OCI-LY3 (cell line): ENCODE data around the gene KIF20B.
"Not testable (repeated sequence)": the region's sequence is repeated elsewhere in the genome, so short reads cannot be mapped to it uniquely, and the experiment has no call there.

ENCODE experiments used
- H2AFZ ChIP-seq: fragments of 200-600, 300-600 bp; shearing (Covaris generic); 2 replicates; pipeline ENCODE4 v1.6.0; 2014; ENCODE audit warnings: antibody characterized with exemption, low read depth, low read length
- H3K27ac ChIP-seq: fragments of 200-600, 300-600 bp; sonication (generic); 2 replicates; pipeline ENCODE4 v1.5.1; 2014; ENCODE audit warnings: mild to moderate bottlenecking, low read length, moderate library complexity, mixed read lengths
- H3K27me3 ChIP-seq: fragments of 200-600, 300-600 bp; sonication (generic); 2 replicates; pipeline ENCODE4 v1.6.1; 2014; ENCODE audit warnings: low read depth, low read length, mixed read lengths
- H3K36me3 ChIP-seq: fragments of 200-600, 300-600 bp; sonication (generic); replicated peaks from 2 replicates; pipeline ENCODE3; 2014; ENCODE audit warnings: low read depth, low read length, mixed read lengths
- H3K4me1 ChIP-seq: fragments of 300-600, 200-600 bp; sonication (generic); 2 replicates; pipeline ENCODE4 v1.6.1; 2014; ENCODE audit warnings: low read length, mixed read lengths
- H3K4me2 ChIP-seq: fragments of 200-600, 300-600 bp; sonication (generic); 2 replicates; pipeline ENCODE4 v1.6.1; 2014; ENCODE audit warnings: low read length, mixed read lengths
- H3K4me3 ChIP-seq: fragments of 300-600, 200-600 bp; sonication (generic); 2 replicates; pipeline ENCODE4 v1.5.1; 2014; ENCODE audit warnings: antibody characterized with exemption, mild to moderate bottlenecking, low read length, moderate library complexity
- H3K79me2 ChIP-seq: fragments of 300-600, 200-600 bp; shearing (Covaris generic); 2 replicates; pipeline ENCODE4 v1.6.1; 2014; ENCODE audit warnings: mild to moderate bottlenecking, low read length, mixed read lengths
- H3K9ac ChIP-seq: fragments of 300-600, 200-600 bp; shearing (Covaris generic); 2 replicates; pipeline ENCODE4 v1.6.0; 2014; ENCODE audit warnings: mild to moderate bottlenecking, low read length, moderate library complexity
- H3K9me3 ChIP-seq: fragments of 200-600, 300-600 bp; shearing (Covaris generic); 2 replicates; pipeline ENCODE4 v1.6.1; 2014; ENCODE audit warnings: low read length, mixed read lengths; ENCODE audit not compliant: insufficient read depth
- H4K20me1 ChIP-seq: fragments of 200-600, 300-600 bp; sonication (generic); 2 replicates; pipeline ENCODE4 v1.6.1; 2016; ENCODE audit warnings: low read length, mixed read lengths; ENCODE audit not compliant: insufficient read depth
- EZH2phosphoT487 ChIP-seq: fragments of 200-600 bp; shearing (Covaris generic); IDR thresholded peaks from 2 replicates; pipeline ENCODE4 v1.6.1; 2018; ENCODE audit warnings: antibody characterized with exemption, mixed run types, low read depth

Gene KIF20B

GRCh38 chr10:89815049-89815853 lies 113.9 kb downstream of the KIF20B start:
- no peak overlapping the region for H3K9ac ChIP-seq
- no peak for TF ChIP-seq EZH2phosphoT487

GRCh38 chr10:89819008-89819407 lies 117.6 kb downstream of the KIF20B start:
- H3K27ac ChIP-seq, H3K9me3 ChIP-seq, H3K36me3 ChIP-seq, H3K4me2 ChIP-seq, H2AFZ ChIP-seq, H3K9ac ChIP-seq, H3K4me3 ChIP-seq, H3K27me3 ChIP-seq, H3K4me1 ChIP-seq, H4K20me1 ChIP-seq, H3K79me2 ChIP-seq: not testable (repeated sequence)

More at GRCh38 chr10:89815049-89815853, 113.9 kb downstream of the KIF20B start:
- Histone ChIP-seq H3K36me3 (no peaks in the 10 kb centered on the region), H3K4me3 (no peak overlapping the region), H3K27me3 (no peaks in the 10 kb centered on the region), H3K9me3 (no peaks in the 10 kb centered on the region), H3K4me2 (no peak overlapping the region), H3K27ac (no peak overlapping the region), H3K79me2 (no peaks in the 10 kb centered on the region), H2AFZ (no peak overlapping the region), H3K4me1 (no peaks in the 10 kb centered on the region), H4K20me1 (no peaks in the 10 kb centered on the region)
